Prostate gland (tissue), 2 donors: ENCODE data around the gene KRT85.

Source experiments
- CTCF ChIP-seq, 4 experiments: fragments of 200-600 bp in 2 of 4; fragments of 450-650 bp in 2 of 4; sonication (generic) in 2 of 4; IDR thresholded peaks; 1 replicate in 3 of 4; 2 replicates in 1 of 4; pipeline ENCODE4 v1.5.1; 2016 to 2019; ENCODE audit warnings: antibody characterized with exemption in 4 of 4, mild to moderate bottlenecking in 2 of 4, moderate library complexity in 2 of 4
- POLR2A ChIP-seq: fragments of 450-650 bp; IDR thresholded peaks from one replicate; pipeline ENCODE4 v1.6.1; 2016; ENCODE audit warnings: antibody characterized with exemption, mild to moderate bottlenecking
- POLR2AphosphoS5 ChIP-seq: sonication (generic); formaldehyde crosslinking; IDR thresholded peaks from one replicate; pipeline ENCODE4 v1.6.1; 2017; ENCODE audit warnings: antibody characterized with exemption

GRCh38 chr12:52316290-52316689, 51.0 kb downstream of the KRT85 start:
- no peak for TF ChIP-seq CTCF (IDR thresholded peaks at IDR 0.05)
- no peak for TF ChIP-seq POLR2A
- no peak for TF ChIP-seq POLR2AphosphoS5
